Lung (tissue), 12 donors: ENCODE measurements around the gene CYP39A1. TPM values are rescaled to one million over a fixed set of nuclear protein-coding genes. Genes with fewer than 3 reads are reported as not detected.
A peak's percentile ranks its signal among the peaks of the same experiment; 100 is the strongest.

Experiments
- ATAC-seq: fragments of 200-7000 bp; cut with Tn5 transposase; one replicate; pipeline ENCODE4 v1.9.1; 2020; ENCODE audit warnings: moderate number of reproducible peaks; ENCODE audit not compliant: insufficient read depth, low FRiP score
- DNase-seq, 3 donors: peaks; one replicate each; pipeline ENCODE4 v3.0.0-alpha.2; 2013 to 2017
- H3K27ac ChIP-seq, 2 donors: one replicate each; pipeline ENCODE4 v1.5.1; 2013; ENCODE audit warnings: mild to moderate bottlenecking in 2 of 2, moderate library complexity in 2 of 2, control low read depth in 1 of 2, inconsistent platforms in 1 of 2, low read depth in 1 of 2, low read length in 1 of 2
- H3K27me3 ChIP-seq, 3 donors: one replicate each; pipeline ENCODE4 v1.5.1; 2013; ENCODE audit warnings: low read length in 2 of 3; ENCODE audit not compliant: control insufficient read depth in 3 of 3, insufficient read depth in 3 of 3
- H3K36me3 ChIP-seq, 4 donors: one replicate each; pipeline ENCODE4 v1.5.1; 2013; ENCODE audit warnings: low read length in 4 of 4, mild to moderate bottlenecking in 1 of 4, moderate library complexity in 1 of 4; ENCODE audit not compliant: control insufficient read depth in 4 of 4, insufficient read depth in 4 of 4
- H3K4me1 ChIP-seq, 5 donors: one replicate each; pipeline ENCODE4 v1.5.1; 2013; ENCODE audit warnings: low read length in 5 of 5, mild to moderate bottlenecking in 2 of 5, moderate library complexity in 1 of 5; ENCODE audit not compliant: control insufficient read depth in 5 of 5, insufficient read depth in 5 of 5
- H3K4me3 ChIP-seq: one replicate; pipeline ENCODE4 v1.5.1; 2013; ENCODE audit warnings: mild to moderate bottlenecking, control low read depth, moderate library complexity
- H3K9ac ChIP-seq, 2 donors: one replicate each; pipeline ENCODE4 v1.5.1; 2013; ENCODE audit warnings: low read length in 2 of 2, control low read depth in 1 of 2; ENCODE audit not compliant: insufficient read depth in 1 of 2
- H3K9me3 ChIP-seq, 4 donors: one replicate each; pipeline ENCODE4 v1.5.1; 2013; ENCODE audit warnings: low read length in 3 of 4, mild to moderate bottlenecking in 1 of 4, moderate library complexity in 1 of 4; ENCODE audit not compliant: control insufficient read depth in 4 of 4, insufficient read depth in 3 of 4
- CTCF ChIP-seq: IDR thresholded peaks from 2 replicates; pipeline ENCODE4 v1.5.1; 2012; ENCODE audit warnings: mild to moderate bottlenecking; ENCODE audit errors: control extremely low read depth, extremely low read depth
- WGBS, 2 donors: extraction: QIAGEN DNeasy Blood & Tissue Kit; methylation state at CpG; one replicate each; pipeline ENCODE4 v1.1.7; 2013; 5-methylcytosine and 5-hydroxymethylcytosine counted together
- polyA plus RNA-seq, 2 donors: library from polyadenylated mRNA; stranded (reverse); fragments of 200-250 nt; gene quantifications; one replicate each; pipeline ENCODE4 v1.2.1, GENCODE V29; 2013
- total RNA-seq, 2 donors: library from RNA; depleted of rRNA in 1 of 2; stranded (reverse); fragments of >200 nt in 1 of 2; gene quantifications; one replicate each; pipeline ENCODE4 v1.2.1, GENCODE V29; 2014 to 2021
- donor health status: control.
- donor health status: control.
- donor health status: Bipolar disorder and iron deficiency.
- donor health status: healthy.
- donor health status: DM: yes; HTN: yes; CAD: no.

Gene CYP39A1
- total and polyA plus RNA-seq, 4 donors: 2.2 to 14.4 (median 5.0) TPM

- WGBS, 2 donors: 85 to 93% methylated on average over 4 of the region's 4 CpGs
- no peak overlapping the region for H3K4me3 ChIP-seq
- TF ChIP-seq CTCF: no peak
- H3K27me3 ChIP-seq: no peaks in the 10 kb centered on the region
- H3K9ac ChIP-seq: no peak overlapping the region
- DNase-seq: no peak
- no peak for ATAC-seq
- peaks cover 0 to 12% (median 0%) of the 10 kb centered on the region in 5 donors for H3K4me1 ChIP-seq
- peaks cover 0 to 4% (median 0%) of the 10 kb centered on the region in 4 donors for H3K36me3 ChIP-seq
- H3K27ac ChIP-seq: no peak overlapping the region
- no peaks in the 10 kb centered on the region for H3K9me3 ChIP-seq
Observed at GRCh38 chr6:46583721-46584120, 68.9 kb downstream of the CYP39A1 start.

- DNase-seq (no peak), ATAC-seq (no peak)
- no peak for TF ChIP-seq CTCF
- Histone ChIP-seq H3K4me3 (no peak overlapping the region), H3K9ac (no peak overlapping the region), H3K4me1 (peaks cover 0 to 12% (median 0%) of the 10 kb centered on the region in 5 donors), H3K9me3 (no peaks in the 10 kb centered on the region), H3K36me3 (peaks cover 0 to 4% (median 0%) of the 10 kb centered on the region in 4 donors), H3K27ac (peak overlapping the region in 1 of 2 donors; percentile 16), H3K27me3 (no peaks in the 10 kb centered on the region)
- 83 to 89% methylated on average over 2 of the region's 2 CpGs for WGBS, 2 donors
Observed at GRCh38 chr6:46583081-46583480, 69.5 kb downstream of the CYP39A1 start.

DNA sequence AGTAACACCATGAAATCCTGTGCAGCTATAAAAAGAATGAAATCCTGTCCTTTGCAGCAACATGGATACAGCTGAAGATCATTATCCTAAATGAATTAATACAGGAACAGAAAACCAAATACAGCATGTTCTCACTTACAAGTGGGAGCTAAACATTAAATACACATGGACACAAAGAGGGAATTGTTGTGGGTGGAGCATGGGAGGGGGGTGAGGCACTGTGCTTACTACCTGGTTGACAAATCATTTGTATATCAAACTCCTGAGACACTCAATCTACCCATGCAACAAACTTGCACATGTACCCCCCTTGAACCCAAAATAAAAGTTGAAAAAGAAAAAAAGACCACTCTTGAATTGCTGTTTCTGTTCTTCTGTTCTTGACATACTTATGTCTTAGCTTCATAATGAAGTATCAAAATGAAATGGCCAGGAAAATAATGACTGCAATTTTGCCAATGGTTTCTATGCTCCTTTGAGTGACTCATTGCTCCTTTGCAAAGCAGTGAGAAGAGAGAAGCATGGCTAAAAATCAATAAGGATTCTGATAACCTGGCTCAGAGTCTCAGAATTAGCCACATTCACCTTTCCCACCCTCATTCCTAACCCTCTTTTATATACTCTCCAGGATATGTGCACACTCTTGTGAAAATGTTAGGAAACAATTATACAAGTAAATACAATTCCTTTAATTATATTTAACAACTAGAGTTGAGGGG lies 71.0 kb downstream of the CYP39A1 start:
- H3K4me3 ChIP-seq: no peak overlapping the region
- H3K9me3 ChIP-seq: no peaks in the 10 kb centered on the region
- no peak for ATAC-seq
- no peak overlapping the region for H3K9ac ChIP-seq
- H3K27ac ChIP-seq: no peak overlapping the region
- no peaks in the 10 kb centered on the region for H3K27me3 ChIP-seq
- DNase-seq: no peak
- TF ChIP-seq CTCF: no peak
- H3K4me1 ChIP-seq: peaks cover 0 to 9% (median 0%) of the 10 kb centered on the region in 5 donors
- H3K36me3 ChIP-seq: peaks cover 0 to 4% (median 0%) of the 10 kb centered on the region in 4 donors

DNA sequence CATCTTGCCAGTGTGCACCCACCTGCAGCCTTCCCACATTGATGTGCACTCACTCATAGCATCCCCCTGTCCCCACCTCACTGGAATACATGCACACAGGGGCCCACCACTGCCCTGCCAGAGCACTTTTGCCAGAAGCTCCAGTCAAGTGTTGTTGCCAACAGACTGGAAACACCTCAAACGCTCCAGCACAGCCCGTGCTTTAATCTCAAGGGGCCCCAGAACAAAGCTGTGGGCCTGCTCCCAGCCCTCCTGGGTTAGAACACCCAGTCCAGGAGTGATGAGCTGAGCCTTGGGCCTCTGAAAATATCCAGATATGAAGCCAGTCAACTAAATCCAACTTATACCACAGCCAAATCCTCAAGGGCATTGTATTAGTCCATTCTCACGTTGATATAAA lies 77.1 kb downstream of the CYP39A1 start:
- Histone ChIP-seq H3K4me1 (no peaks in the 10 kb centered on the region), H3K4me3 (no peak overlapping the region), H3K9me3 (no peaks in the 10 kb centered on the region), H3K36me3 (peaks cover 0 to 6% (median 0%) of the 10 kb centered on the region in 4 donors), H3K27me3 (no peaks in the 10 kb centered on the region), H3K9ac (no peak overlapping the region), H3K27ac (no peak overlapping the region)
- DNase-seq (no peak), ATAC-seq (no peak)
- no peak for TF ChIP-seq CTCF
- 90 to 96% methylated on average over 3 of the region's 3 CpGs for WGBS, 2 donors
